NOMO-1 treated with DMSO at 0.1 percent for 48 hours (cell line): ENCODE measurements around the gene SEMA6A.

Source experiments
- DNase-seq: peaks from one replicate; lab custom pipeline; 2025; ENCODE audit not compliant: unreplicated experiment; lab: John Stamatoyannopoulos, UW

The SEMA6A gene

GRCh38 chr5:116497631-116498030 is 77.0 kb downstream of the SEMA6A start:
- no peak for DNase-seq

- DNase-seq = no peak
Observed at GRCh38 chr5:116495786-116496357, 78.8 kb downstream of the SEMA6A start.

- DNase-seq = no peak
Observed at GRCh38 chr5:116494784-116495450, 79.7 kb downstream of the SEMA6A start.

GRCh38 chr5:116492776-116493175 is 81.8 kb downstream of the SEMA6A start:
- no peak for DNase-seq

- DNase-seq = peak; percentile 76
Observed at GRCh38 chr5:116492016-116492623, 82.5 kb downstream of the SEMA6A start.

GRCh38 chr5:116488356-116489041 is 86.1 kb downstream of the SEMA6A start:
- DNase-seq = no peak

GRCh38 chr5:116487045-116487444 is 87.6 kb downstream of the SEMA6A start:
- DNase-seq = no peak

GRCh38 chr5:116486588-116486987 is 88.0 kb downstream of the SEMA6A start:
- no peak for DNase-seq

GRCh38 chr5:116484645-116485044 is 90.0 kb downstream of the SEMA6A start:
- DNase-seq = no peak

- DNase-seq = no peak
Observed at GRCh38 chr5:116482394-116482793, 92.2 kb downstream of the SEMA6A start.

- no peak for DNase-seq
Observed at GRCh38 chr5:116480894-116481510, 93.6 kb downstream of the SEMA6A start.

- DNase-seq = no peak
Observed at GRCh38 chr5:116479776-116480675, 94.6 kb downstream of the SEMA6A start.

GRCh38 chr5:116478491-116478890 is 96.1 kb downstream of the SEMA6A start:
- DNase-seq = no peak

GRCh38 chr5:116476897-116477537 is 97.6 kb downstream of the SEMA6A start:
- peak; percentile 46 for DNase-seq

- DNase-seq = no peak
Observed at GRCh38 chr5:116475338-116475737, 99.3 kb downstream of the SEMA6A start.

GRCh38 chr5:116473706-116474105 is 100.9 kb downstream of the SEMA6A start:
- no peak for DNase-seq

GRCh38 chr5:116472274-116472673 is 102.3 kb downstream of the SEMA6A start:
- no peak for DNase-seq

- DNase-seq = no peak
Observed at GRCh38 chr5:116469631-116470030, 105.0 kb downstream of the SEMA6A start.

- no peak for DNase-seq
Observed at GRCh38 chr5:116468583-116468982, 106.0 kb downstream of the SEMA6A start.

GRCh38 chr5:116467465-116467843 is 107.2 kb downstream of the SEMA6A start:
- DNase-seq = no peak
